ENCODE data around the gene UBE3D.

UBE3D gene

DNA sequence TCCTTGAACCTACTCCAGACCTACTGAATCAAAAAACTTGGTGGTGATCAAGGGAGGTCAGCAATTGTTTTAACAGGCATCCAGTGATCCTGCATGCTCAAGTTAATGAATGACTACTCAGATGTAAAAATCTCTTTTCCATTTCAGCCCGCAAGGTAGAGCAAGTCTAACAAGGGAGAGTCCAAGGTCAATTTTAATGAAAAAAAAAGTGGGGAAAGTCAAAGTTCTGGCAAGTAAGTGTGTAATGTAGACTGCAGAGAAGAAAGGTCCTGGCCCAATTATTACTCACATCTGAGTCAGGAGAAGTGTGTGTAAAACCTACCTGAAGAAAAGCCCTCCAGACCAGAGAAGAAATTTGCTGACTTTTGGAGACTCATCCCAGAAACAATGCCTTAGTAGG is 193.5 kb downstream of the UBE3D start:
- no peak overlapping the region for H3K4me3 ChIP-seq (ENCODE audit: low read depth, low read length)
- no peak for DNase-seq (ENCODE audit: low read depth)
- no peak for TF ChIP-seq CTCF (IDR thresholded peaks at IDR 0.05; ENCODE audit: insufficient read depth, low read depth, low read length, missing control alignments)

GRCh38 chr6:82870582-82871172 is 195.0 kb downstream of the UBE3D start:
- DNase-seq (ENCODE audit: low read depth), result no peak
- no peak overlapping the region for H3K4me3 ChIP-seq (ENCODE audit: low read depth, low read length)
- no peak for TF ChIP-seq CTCF (IDR thresholded peaks at IDR 0.05; ENCODE audit: insufficient read depth, low read depth, low read length, missing control alignments)

GRCh38 chr6:82869493-82869892 is 196.1 kb downstream of the UBE3D start:
- no peak for TF ChIP-seq CTCF (IDR thresholded peaks at IDR 0.05; ENCODE audit: insufficient read depth, low read depth, low read length, missing control alignments)
- DNase-seq (ENCODE audit: low read depth), result no peak
- no peak overlapping the region for H3K4me3 ChIP-seq (ENCODE audit: low read depth, low read length)

DNA sequence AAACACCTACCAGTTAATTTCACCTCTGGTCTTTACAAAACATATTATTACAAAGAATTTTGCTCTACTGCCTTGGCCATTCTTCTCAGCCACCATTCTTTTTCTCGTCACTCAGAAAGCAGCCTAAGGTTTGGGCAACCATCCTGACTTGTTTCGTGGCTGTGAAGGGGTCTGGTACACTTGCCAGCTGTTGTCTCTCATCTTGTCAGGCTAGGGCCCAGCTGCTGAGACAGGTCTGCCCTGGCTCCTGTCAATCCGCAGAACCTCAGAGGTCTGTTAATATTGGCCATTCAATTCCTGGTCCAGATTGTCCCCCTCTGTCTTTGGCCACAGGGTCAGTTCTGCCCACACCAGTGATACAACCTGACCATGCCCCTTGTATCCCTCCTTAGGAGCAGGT is 197.7 kb downstream of the UBE3D start:
- no peak for DNase-seq (ENCODE audit: low read depth)
- no peak overlapping the region for H3K4me3 ChIP-seq (ENCODE audit: low read depth, low read length)
- no peak for TF ChIP-seq CTCF (IDR thresholded peaks at IDR 0.05; ENCODE audit: insufficient read depth, low read depth, low read length, missing control alignments)

DNA sequence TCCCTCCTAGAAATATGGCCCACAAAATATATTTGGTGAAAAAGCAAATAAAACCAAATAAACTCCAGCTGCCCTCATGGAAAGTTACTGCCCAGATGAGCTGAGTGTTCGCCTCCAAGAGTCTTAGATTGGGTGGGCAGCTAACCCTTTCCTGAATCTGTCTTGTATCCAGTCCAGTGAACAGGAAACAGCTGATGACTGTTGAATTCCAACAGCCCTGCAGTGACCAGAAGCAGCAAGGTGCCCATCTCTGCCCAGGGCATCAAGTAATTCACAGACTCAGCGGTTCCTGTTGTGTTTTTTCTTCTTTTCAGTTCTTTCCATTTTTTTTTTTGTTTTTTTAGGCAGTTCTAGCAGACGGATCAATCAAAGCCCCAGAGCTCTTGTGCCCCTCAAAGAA is 199.2 kb downstream of the UBE3D start:
- no peak overlapping the region for H3K4me3 ChIP-seq (ENCODE audit: low read depth, low read length)
- no peak for TF ChIP-seq CTCF (IDR thresholded peaks at IDR 0.05; ENCODE audit: insufficient read depth, low read depth, low read length, missing control alignments)
- no peak for DNase-seq (ENCODE audit: low read depth)

GRCh38 chr6:82865461-82865860 is 200.2 kb downstream of the UBE3D start:
- TF ChIP-seq CTCF (IDR thresholded peaks at IDR 0.05; ENCODE audit: insufficient read depth, low read depth, low read length, missing control alignments), result no peak

GRCh38 chr6:82863781-82864180 is 201.9 kb downstream of the UBE3D start:
- no peak for TF ChIP-seq CTCF (IDR thresholded peaks at IDR 0.05; ENCODE audit: insufficient read depth, low read depth, low read length, missing control alignments)
- DNase-seq (ENCODE audit: low read depth), result no peak
- no peak overlapping the region for H3K4me3 ChIP-seq (ENCODE audit: low read depth, low read length)

More at GRCh38 chr6:82865461-82865860, 200.2 kb downstream of the UBE3D start:
- H3K4me3 ChIP-seq (ENCODE audit: low read depth, low read length), result no peak overlapping the region
- no peak for DNase-seq (ENCODE audit: low read depth)
